Parathyroid adenoma (tissue), 2 donors: ENCODE results near the gene FBXL4.
A peak's percentile ranks its signal among the peaks of the same experiment; 100 is the strongest.

ENCODE experiments used
- H2AFZ ChIP-seq: fragments of 300-600 bp; sonication (generic); one replicate; pipeline ENCODE4 v1.7.0; 2017; ENCODE audit warnings: antibody characterized with exemption, mild to moderate bottlenecking
- H3K27ac ChIP-seq: fragments of 300-600 bp; sonication (generic); one replicate; pipeline ENCODE4 v1.7.0; 2017
- H3K27me3 ChIP-seq: fragments of 300-600 bp; sonication (generic); one replicate; pipeline ENCODE4 v1.7.0; 2017; ENCODE audit warnings: low read length; ENCODE audit not compliant: control insufficient read depth, insufficient read depth
- H3K36me3 ChIP-seq: fragments of 300-600 bp; sonication (generic); one replicate; pipeline ENCODE4 v1.7.0; 2017; ENCODE audit warnings: low read length; ENCODE audit not compliant: control insufficient read depth, insufficient read depth
- H3K4me1 ChIP-seq: fragments of 300-600 bp; sonication (generic); one replicate; pipeline ENCODE4 v1.7.0; 2017; ENCODE audit warnings: control low read depth
- H3K4me2 ChIP-seq: fragments of 300-600 bp; sonication (generic); one replicate; pipeline ENCODE4 v1.7.0; 2017; ENCODE audit warnings: low read length
- H3K4me3 ChIP-seq: fragments of 300-600 bp; sonication (generic); one replicate; pipeline ENCODE4 v1.7.0; 2017; ENCODE audit warnings: low read depth, low read length
- H3K79me2 ChIP-seq: fragments of 300-600 bp; sonication (generic); one replicate; pipeline ENCODE4 v1.7.0; 2017; ENCODE audit warnings: control low read depth
- H3K9ac ChIP-seq: fragments of 300-600 bp; sonication (generic); one replicate; pipeline ENCODE4 v1.7.0; 2017; ENCODE audit warnings: mild to moderate bottlenecking
- H3K9me3 ChIP-seq: fragments of 300-600 bp; sonication (generic); one replicate; pipeline ENCODE4 v1.7.0; 2017; ENCODE audit warnings: low read length; ENCODE audit not compliant: control insufficient read depth
- CTCF ChIP-seq: fragments of 300-600 bp; sonication (generic); IDR thresholded peaks from one replicate; pipeline ENCODE4 v1.7.0; 2017; ENCODE audit warnings: antibody characterized with exemption, mild to moderate bottlenecking
- donor health status: primary hyperparathyroidism.

The FBXL4 gene

DNA sequence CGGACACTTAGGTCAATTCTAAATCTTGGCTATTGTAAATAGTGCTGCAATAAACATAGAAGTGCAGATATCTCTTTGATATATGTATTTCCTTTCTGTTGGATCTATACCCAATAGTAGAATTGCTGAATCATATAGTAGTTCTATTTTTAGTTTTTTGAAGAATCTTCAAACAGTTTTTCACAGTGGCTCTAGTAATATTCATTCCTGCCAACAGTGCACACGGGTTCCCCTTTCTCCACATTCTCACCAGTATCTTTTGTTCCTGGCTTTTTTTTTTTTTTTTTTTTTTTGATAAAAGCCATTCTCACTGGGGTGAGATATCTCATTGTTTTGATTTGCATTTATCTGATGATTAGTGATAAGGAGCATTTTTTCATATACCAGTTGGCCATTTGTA lies 1.8 kb upstream of the FBXL4 start:
- H3K9ac ChIP-seq, result no peak overlapping the region
- H3K9me3 ChIP-seq, result no peaks in the 10 kb centered on the region
- peaks cover 4% of the 10 kb centered on the region for H3K79me2 ChIP-seq
- peaks cover 10% of the 10 kb centered on the region for H3K4me1 ChIP-seq
- no peak overlapping the region for H3K4me2 ChIP-seq
- H3K27ac ChIP-seq, result no peak overlapping the region
- H2AFZ ChIP-seq, result no peak overlapping the region
- no peak for TF ChIP-seq CTCF
- H3K4me3 ChIP-seq, result no peak overlapping the region
- no peaks in the 10 kb centered on the region for H3K36me3 ChIP-seq
- no peaks in the 10 kb centered on the region for H3K27me3 ChIP-seq

DNA sequence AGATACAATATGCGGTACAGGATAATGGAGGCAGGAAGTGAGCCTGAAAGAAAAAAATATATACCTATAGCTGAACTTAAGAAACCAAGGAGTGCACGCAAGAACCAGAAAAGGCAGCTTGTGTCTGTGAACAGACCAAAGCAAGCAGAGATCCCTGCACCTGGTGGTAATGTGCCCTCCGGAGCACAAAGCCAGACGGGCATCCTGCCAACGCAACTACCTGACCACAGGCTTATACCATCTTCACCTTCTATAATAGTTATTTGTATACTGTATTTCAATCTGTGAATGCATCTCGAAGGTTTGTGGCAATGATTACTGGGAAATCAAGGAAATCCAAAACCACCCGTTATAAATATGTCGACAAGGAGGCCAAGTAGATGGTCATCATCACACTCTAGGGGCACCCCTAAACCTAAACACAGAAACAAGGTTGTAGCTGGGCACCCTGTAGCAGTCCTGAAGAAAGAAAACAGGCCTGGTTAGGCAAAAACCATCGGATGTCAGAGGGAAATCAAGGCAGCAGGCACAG lies 801 bp downstream of the FBXL4 start:
- Histone ChIP-seq H3K36me3 (no peaks in the 10 kb centered on the region), H3K27ac (peak overlapping the region; percentile 60), H2AFZ (peak overlapping the region; percentile 83), H3K79me2 (peaks cover 6% of the 10 kb centered on the region), H3K4me3 (peak overlapping the region; percentile 61), H3K4me2 (peak overlapping the region; percentile 57), H3K9me3 (no peaks in the 10 kb centered on the region), H3K9ac (no peak overlapping the region), H3K27me3 (no peaks in the 10 kb centered on the region), H3K4me1 (peaks cover 11% of the 10 kb centered on the region)
- TF ChIP-seq CTCF, result no peak

GRCh38 chr6:98946266-98946878 lies 1.4 kb downstream of the FBXL4 start:
- H3K9ac ChIP-seq, result no peak overlapping the region

DNA sequence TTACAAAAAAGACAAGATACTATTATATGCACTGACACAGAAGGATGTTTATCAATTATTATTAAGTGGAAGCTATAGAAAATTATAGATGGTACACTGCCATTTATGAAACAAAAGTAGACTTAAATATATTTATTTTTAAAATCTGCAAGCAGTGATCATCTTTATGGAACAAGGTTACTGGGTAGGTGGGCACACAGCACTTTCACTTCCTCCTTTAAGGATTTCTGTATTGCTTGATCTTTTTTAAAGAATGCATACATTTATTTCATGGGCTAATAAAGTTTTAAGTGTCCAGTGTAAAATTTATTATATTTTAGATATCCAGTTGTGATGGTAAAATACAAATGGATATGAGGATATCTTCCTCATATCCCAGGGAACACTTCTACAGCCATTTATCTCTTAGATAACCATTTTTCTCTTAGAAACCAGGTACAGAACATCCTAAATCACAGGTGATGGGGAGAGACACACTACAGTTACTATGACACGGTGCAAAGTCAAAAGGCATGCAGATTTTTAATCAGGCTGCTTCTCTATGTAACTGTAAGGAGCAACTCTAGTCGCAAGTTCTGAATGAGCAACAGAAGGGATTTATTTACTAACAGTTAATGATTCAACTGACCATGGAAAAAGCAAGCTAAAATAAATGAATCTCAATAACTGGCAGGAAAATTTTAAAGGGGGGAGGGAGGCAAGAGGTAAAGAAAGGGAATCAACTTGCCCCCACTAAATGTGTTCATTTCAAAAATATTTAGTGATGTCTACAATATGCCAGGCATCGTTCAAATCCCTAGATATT lies 2.2 kb downstream of the FBXL4 start:
- no peaks in the 10 kb centered on the region for H3K9me3 ChIP-seq
- H3K9ac ChIP-seq, result no peak overlapping the region
- H3K4me1 ChIP-seq, result peaks cover 16% of the 10 kb centered on the region
- H3K27ac ChIP-seq, result no peak overlapping the region
- no peak overlapping the region for H3K4me3 ChIP-seq
- no peak for TF ChIP-seq CTCF
- no peaks in the 10 kb centered on the region for H3K27me3 ChIP-seq
- H3K79me2 ChIP-seq, result peaks cover 7% of the 10 kb centered on the region
- H3K4me2 ChIP-seq, result no peak overlapping the region
- H2AFZ ChIP-seq, result no peak overlapping the region
- no peaks in the 10 kb centered on the region for H3K36me3 ChIP-seq

More at GRCh38 chr6:98946266-98946878, 1.4 kb downstream of the FBXL4 start:
- no peak for TF ChIP-seq CTCF
- no peak overlapping the region for H2AFZ ChIP-seq
- H3K27ac ChIP-seq, result no peak overlapping the region
- peak overlapping the region; percentile 61 for H3K4me3 ChIP-seq
- H3K36me3 ChIP-seq, result no peaks in the 10 kb centered on the region
- no peaks in the 10 kb centered on the region for H3K9me3 ChIP-seq
- no peaks in the 10 kb centered on the region for H3K27me3 ChIP-seq
- peak overlapping the region; percentile 57 for H3K4me2 ChIP-seq
- H3K4me1 ChIP-seq, result peaks cover 15% of the 10 kb centered on the region
- H3K79me2 ChIP-seq, result peaks cover 6% of the 10 kb centered on the region
